T-helper 2 cell treated with Interferon-gamma antibody and Interleukin-4, amounts not matched to agents 5 μg/mL and 100 μg/mL, for 36 hours (primary cell): ENCODE data around the gene OGA.

Experiments used
- DNase-seq: peaks from one replicate; pipeline ENCODE4 v3.0.0; 2021; ENCODE audit warnings: low spot score
- H3K27ac Mint-ChIP-seq: one replicate; pipeline ENCODE4 v1.8.0; 2021; ENCODE audit warnings: mild to moderate bottlenecking, mixed read lengths
- H3K27me3 Mint-ChIP-seq: one replicate; pipeline ENCODE4 v1.8.0; 2021; ENCODE audit warnings: low read depth, mixed read lengths
- H3K36me3 Mint-ChIP-seq: one replicate; pipeline ENCODE4 v1.8.0; 2021; ENCODE audit warnings: low read depth, mixed read lengths
- H3K4me1 Mint-ChIP-seq: one replicate; pipeline ENCODE4 v1.8.0; 2021; ENCODE audit warnings: low read depth, mixed read lengths
- H3K4me3 Mint-ChIP-seq: one replicate; pipeline ENCODE4 v1.8.0; 2022; ENCODE audit warnings: mild to moderate bottlenecking, moderate library complexity, mixed read lengths
- H3K9me3 Mint-ChIP-seq: one replicate; pipeline ENCODE4 v1.8.0; 2021; ENCODE audit warnings: mixed read lengths

The OGA gene

DNA sequence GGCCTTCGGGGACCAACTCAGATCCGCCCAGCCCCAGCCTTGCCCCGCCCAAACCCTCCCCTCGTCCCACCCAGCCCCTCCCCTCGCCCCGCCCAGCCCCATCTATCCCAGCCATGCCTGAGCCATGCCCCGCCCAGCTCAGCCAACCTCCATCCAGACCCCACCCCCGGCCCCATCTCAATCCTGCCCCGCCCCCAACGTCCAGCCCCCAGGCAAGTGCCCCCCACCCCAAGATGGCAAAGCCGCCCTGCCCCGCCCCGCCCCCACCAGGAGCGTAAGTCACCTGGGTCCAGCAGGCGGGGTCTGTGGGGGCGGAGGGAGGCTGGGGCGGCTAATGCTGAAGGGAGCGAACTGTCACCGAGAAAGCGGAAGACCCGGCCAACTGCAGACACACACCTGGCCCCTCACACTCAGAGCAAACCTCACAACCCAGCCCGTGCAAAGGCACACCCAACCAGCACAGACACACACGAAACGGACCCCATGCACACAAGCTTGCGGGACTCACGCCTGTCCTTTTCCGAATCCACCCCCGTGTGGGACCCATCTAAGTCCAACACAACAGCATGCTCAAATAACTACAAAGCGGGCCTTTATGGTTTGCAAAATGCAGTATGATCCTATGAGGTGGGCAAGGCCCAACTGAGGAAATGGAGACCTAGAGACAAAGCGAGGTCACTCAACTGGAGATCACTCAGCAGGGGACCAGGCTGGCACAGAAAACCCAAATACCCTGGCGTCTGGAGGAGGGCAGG is 11.5 kb upstream of the OGA start:
- peak; percentile 49 for DNase-seq
- peak overlapping the region; percentile 83 for H3K4me3 Mint-ChIP-seq

GRCh38 chr10:101828766-101829551 is 10.7 kb upstream of the OGA start:
- H3K27me3 Mint-ChIP-seq, result no peaks in the 10 kb centered on the region
- no peak for DNase-seq
- no peaks in the 10 kb centered on the region for H3K9me3 Mint-ChIP-seq
- peaks cover 35% of the 10 kb centered on the region for H3K4me1 Mint-ChIP-seq
- no peak overlapping the region for H3K27ac Mint-ChIP-seq
- peaks cover 3% of the 10 kb centered on the region for H3K36me3 Mint-ChIP-seq
- no peak overlapping the region for H3K4me3 Mint-ChIP-seq

More for the DNA sequence above, 11.5 kb upstream of the OGA start:
- Mint-ChIP-seq H3K4me1 (peaks cover 42% of the 10 kb centered on the region), H3K9me3 (no peaks in the 10 kb centered on the region), H3K27ac (peak overlapping the region; percentile 93), H3K27me3 (no peaks in the 10 kb centered on the region), H3K36me3 (peaks cover 3% of the 10 kb centered on the region)

DNA sequence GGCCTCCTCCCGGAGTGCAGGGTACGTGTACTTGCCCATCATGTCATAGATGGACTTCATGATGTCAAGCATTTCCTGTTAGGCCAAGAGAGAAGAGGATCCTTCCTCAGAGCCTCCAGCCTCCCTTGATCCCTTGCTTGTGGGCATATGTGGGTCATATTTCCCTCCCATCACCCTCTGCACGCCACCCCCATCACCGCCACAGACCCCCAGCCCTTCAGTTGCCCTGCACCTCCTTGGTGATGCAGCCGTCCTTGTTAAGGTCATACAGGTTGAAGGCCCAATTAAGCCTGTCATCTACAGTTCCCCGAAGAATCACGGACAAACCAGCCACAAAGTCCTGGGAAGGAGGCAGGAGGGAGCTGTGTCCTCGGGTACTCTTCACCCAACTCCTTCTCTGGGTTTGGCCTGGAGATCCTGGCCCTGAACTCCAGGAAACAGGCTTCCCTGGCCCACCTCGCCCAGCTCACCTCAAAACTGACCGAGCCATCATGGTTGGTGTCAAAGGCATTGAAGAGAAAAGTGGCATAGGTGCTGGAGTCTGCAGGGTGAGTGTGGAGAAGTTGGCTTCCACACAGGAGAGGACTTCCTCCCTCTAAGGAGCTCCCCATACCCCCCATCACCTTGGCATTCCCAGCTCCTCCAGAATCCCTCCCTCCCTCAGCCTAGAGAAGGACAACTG is 9.8 kb upstream of the OGA start:
- H3K27me3 Mint-ChIP-seq, result no peaks in the 10 kb centered on the region
- no peak for DNase-seq
- H3K27ac Mint-ChIP-seq, result no peak overlapping the region
- no peak overlapping the region for H3K4me3 Mint-ChIP-seq
- peaks cover 28% of the 10 kb centered on the region for H3K4me1 Mint-ChIP-seq
- peaks cover 3% of the 10 kb centered on the region for H3K36me3 Mint-ChIP-seq
- no peaks in the 10 kb centered on the region for H3K9me3 Mint-ChIP-seq

DNA sequence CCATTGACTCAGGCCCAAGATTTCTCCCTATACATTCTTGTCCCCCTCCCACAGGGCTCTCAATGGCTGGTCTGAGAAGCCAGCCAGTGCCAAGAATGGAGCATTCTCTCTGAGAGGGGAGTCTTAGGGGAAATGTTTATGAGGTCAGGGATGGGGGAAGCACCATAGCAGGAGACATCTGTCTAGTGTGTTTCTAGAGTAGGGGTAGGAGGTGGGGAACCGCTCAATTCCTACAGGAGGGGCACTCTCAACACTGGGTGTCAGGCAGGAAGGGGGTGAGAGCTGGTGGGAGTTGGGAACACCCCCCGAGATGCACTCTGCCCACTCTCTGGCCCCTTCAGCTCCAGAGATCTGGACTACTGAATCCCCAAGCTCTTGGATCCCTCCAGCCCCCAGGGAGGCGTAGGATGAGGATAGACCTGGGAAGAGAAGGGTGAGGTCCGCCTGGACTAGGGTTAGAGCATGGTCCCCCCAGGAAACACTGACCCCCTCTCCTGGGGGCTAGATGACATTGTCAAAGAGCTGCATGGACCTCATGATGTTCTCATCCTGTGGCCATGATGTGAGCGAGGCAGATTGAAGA is 8.7 kb upstream of the OGA start:
- DNase-seq, result no peak
- Mint-ChIP-seq H3K27ac (peak overlapping the region; percentile 23), H3K27me3 (no peaks in the 10 kb centered on the region), H3K4me3 (no peak overlapping the region), H3K36me3 (peaks cover 3% of the 10 kb centered on the region), H3K9me3 (no peaks in the 10 kb centered on the region), H3K4me1 (peaks cover 22% of the 10 kb centered on the region)

- no peak overlapping the region for H3K27ac Mint-ChIP-seq
- DNase-seq, result no peak
- H3K36me3 Mint-ChIP-seq, result peaks cover 3% of the 10 kb centered on the region
- H3K27me3 Mint-ChIP-seq, result no peaks in the 10 kb centered on the region
- no peaks in the 10 kb centered on the region for H3K9me3 Mint-ChIP-seq
- H3K4me3 Mint-ChIP-seq, result no peak overlapping the region
- peaks cover 4% of the 10 kb centered on the region for H3K4me1 Mint-ChIP-seq
Observed at GRCh38 chr10:101824736-101825135, 6.5 kb upstream of the OGA start.

DNA sequence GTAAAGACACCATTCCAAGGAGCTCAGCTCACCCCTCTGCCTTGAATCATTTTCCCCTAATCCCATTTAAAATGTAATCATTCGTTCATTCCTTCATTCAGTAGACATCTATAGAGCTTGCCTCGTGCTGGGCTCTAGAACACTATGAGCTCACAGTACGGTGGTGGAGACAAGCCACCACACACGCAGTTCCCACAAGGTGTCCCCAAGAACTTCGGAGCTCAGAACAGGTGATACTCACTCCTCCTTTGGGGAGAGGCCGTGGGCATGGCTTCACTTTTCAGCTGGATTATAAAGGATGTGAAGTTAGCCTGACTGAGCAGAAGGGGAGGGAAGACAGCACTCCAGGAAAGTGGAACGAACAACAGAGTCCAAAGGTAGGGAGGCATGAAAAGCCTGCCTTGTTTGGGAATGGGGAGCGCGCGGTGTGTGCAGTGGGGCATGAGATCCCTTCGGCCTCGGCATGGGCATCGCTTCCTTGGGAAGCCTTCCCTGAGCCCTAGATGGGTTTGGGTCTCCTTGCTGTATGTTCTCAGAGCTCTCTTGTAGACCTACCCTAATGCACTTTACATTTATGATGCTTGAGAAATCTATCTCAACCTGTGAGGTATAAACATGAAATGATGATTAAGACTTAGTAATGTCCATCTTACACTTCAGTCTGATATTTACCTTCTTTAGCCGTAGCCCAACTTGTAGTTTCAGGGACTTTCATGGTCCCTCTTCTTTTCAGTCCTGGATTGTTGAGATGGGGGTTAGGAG is 809 bp upstream of the OGA start:
- peaks cover 30% of the 10 kb centered on the region for H3K4me1 Mint-ChIP-seq
- H3K27ac Mint-ChIP-seq, result peak overlapping the region; percentile 100
- no peaks in the 10 kb centered on the region for H3K9me3 Mint-ChIP-seq
- H3K27me3 Mint-ChIP-seq, result no peaks in the 10 kb centered on the region
- H3K4me3 Mint-ChIP-seq, result peak overlapping the region; percentile 99
- no peak for DNase-seq
- peaks cover 26% of the 10 kb centered on the region for H3K36me3 Mint-ChIP-seq

GRCh38 chr10:101817337-101818118 is 716 bp downstream of the OGA start:
- Mint-ChIP-seq H3K36me3 (peaks cover 36% of the 10 kb centered on the region), H3K27ac (peak overlapping the region; percentile 100), H3K4me3 (peak overlapping the region; percentile 99), H3K9me3 (no peaks in the 10 kb centered on the region), H3K27me3 (no peaks in the 10 kb centered on the region), H3K4me1 (peaks cover 40% of the 10 kb centered on the region)
- DNase-seq, result peak; percentile 38

- H3K27ac Mint-ChIP-seq, result peak overlapping the region; percentile 100
- peaks cover 41% of the 10 kb centered on the region for H3K4me1 Mint-ChIP-seq
- peak overlapping the region; percentile 99 for H3K4me3 Mint-ChIP-seq
- no peaks in the 10 kb centered on the region for H3K9me3 Mint-ChIP-seq
- H3K27me3 Mint-ChIP-seq, result no peaks in the 10 kb centered on the region
- peaks cover 36% of the 10 kb centered on the region for H3K36me3 Mint-ChIP-seq
- DNase-seq, result no peak
Observed at GRCh38 chr10:101816913-101817336, 1.3 kb downstream of the OGA start.

- Mint-ChIP-seq H3K4me1 (peaks cover 39% of the 10 kb centered on the region), H3K36me3 (peaks cover 40% of the 10 kb centered on the region), H3K9me3 (no peaks in the 10 kb centered on the region), H3K27me3 (no peaks in the 10 kb centered on the region), H3K27ac (peak overlapping the region; percentile 100), H3K4me3 (peak overlapping the region; percentile 99)
- DNase-seq, result no peak
Observed at GRCh38 chr10:101816376-101816775, 1.9 kb downstream of the OGA start.

DNA sequence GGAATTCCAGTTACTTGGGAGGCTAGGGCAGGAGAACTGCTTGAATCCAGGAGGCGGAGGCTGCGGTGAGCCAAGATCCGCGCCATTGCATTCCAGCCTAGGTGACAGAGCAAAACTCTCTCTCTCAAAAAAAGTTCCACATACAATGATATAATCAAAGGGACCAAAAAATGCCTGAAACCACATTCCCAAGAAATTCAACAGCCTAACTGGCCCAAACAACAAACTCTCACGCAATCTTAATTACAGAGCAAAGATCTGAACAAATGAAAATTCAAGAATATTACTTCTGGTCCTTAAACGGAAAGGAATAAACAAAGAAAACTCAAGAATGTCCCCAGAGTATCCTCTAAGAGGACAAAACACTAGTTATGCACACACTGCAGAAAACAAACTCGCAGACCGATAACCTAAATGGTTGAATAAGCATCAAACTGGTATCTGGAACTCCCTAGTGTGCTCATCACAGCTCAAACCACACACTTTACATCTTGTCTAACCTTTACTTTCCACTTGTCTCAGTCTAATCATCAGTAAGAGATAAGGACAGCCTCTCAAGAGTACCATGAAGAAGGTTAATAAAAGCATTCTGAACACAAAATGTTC is 3.7 kb downstream of the OGA start:
- peaks cover 51% of the 10 kb centered on the region for H3K36me3 Mint-ChIP-seq
- peak overlapping the region; percentile 84 for H3K27ac Mint-ChIP-seq
- no peaks in the 10 kb centered on the region for H3K9me3 Mint-ChIP-seq
- H3K27me3 Mint-ChIP-seq, result no peaks in the 10 kb centered on the region
- H3K4me3 Mint-ChIP-seq, result peak overlapping the region; percentile 99
- peaks cover 40% of the 10 kb centered on the region for H3K4me1 Mint-ChIP-seq
- DNase-seq, result no peak

- no peak overlapping the region for H3K27ac Mint-ChIP-seq
- no peaks in the 10 kb centered on the region for H3K9me3 Mint-ChIP-seq
- H3K4me3 Mint-ChIP-seq, result no peak overlapping the region
- no peak for DNase-seq
- peaks cover 58% of the 10 kb centered on the region for H3K36me3 Mint-ChIP-seq
- no peaks in the 10 kb centered on the region for H3K27me3 Mint-ChIP-seq
- peaks cover 34% of the 10 kb centered on the region for H3K4me1 Mint-ChIP-seq
Observed at GRCh38 chr10:101812606-101813005, 5.6 kb downstream of the OGA start.

GRCh38 chr10:101807158-101807557 is 11.1 kb downstream of the OGA start:
- Mint-ChIP-seq H3K9me3 (no peaks in the 10 kb centered on the region), H3K4me3 (no peak overlapping the region), H3K36me3 (peaks cover 49% of the 10 kb centered on the region), H3K27ac (no peak overlapping the region), H3K4me1 (peaks cover 5% of the 10 kb centered on the region), H3K27me3 (no peaks in the 10 kb centered on the region)
- no peak for DNase-seq
